PFSK-1 (cell line): ENCODE data around the gene STX3.

ENCODE experiments used
- SIN3A ChIP-seq: IDR thresholded peaks from 2 replicates; pipeline ENCODE4 v1.6.1; 2012; ENCODE audit warnings: mild to moderate bottlenecking, low read length, moderate library complexity, borderline replicate concordance; ENCODE audit not compliant: insufficient read depth
- TAF1 ChIP-seq: IDR thresholded peaks from 2 replicates; pipeline ENCODE4 v1.6.1; 2012; ENCODE audit warnings: low read length, control low read depth, borderline replicate concordance; ENCODE audit not compliant: insufficient read depth

DNA sequence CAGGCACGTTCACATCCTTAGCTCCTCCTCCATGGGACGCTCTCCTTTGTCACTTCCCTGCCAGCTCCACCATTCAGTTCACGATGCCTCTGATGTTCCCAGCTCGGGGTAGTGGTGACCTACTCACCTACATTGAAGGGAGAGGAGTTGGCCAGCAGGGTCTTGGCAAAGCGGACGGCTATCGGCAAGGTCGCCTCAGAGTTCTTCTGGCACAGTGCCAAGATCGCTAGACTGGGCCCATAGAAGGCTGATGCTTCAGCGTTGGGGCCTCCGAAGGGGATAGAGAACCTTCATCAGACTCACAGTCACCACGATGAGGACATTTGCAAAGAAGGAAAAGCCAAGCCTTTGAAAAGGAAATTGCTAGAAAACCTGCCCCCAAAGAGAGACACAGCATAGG lies 87.1 kb downstream of the STX3 start:
- TF ChIP-seq SIN3A (no peak), TAF1 (no peak)
